ENCODE results near the gene C6orf47.

The C6orf47 gene

DNA sequence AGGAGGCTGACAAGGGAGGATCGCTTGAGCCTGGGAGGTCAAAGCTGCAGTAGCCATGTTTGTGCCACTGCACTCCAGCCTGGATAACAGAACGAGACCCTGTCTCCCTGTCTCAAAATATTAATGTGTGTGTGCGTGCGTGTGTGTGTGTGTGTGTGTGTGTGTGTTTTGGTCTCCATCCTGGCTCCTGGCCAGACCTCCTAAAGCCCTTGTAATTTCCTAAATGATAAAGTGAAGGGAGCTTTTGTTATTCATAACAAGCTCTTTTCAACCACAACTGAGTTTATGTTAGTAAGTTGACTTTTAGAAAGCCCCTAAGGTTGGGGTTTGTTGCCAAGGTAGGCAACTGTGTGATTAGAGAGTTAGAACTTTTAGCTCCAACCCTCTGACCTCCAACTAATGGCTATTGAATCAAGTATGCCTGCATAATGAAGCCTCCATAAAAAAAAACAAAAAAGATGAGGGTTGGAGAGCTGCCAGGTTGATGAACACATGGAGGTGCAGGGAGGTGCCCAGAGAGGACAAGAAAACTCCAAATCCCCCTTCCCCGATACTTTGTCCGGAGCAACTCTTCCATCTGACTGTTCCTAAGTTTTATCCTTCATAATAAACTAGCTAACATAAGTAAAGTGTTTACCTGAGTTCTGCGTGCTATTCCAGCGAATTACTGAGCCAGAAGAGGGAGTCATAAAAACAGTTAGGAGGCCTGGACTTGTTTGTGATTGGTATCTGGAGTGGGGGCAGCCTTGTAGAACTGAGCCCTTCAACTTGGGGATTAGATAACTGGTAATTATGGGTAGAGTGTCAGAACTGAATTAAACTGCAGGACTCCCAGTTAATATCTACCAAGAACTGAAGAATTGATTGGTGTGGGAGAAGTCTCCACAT lies 50.8 kb downstream of the C6orf47 start:
- DNase-seq: no peak

Measured in stimulated activated naive CD4-positive, alpha-beta T cell (primary cell).